GM19043 (cell line): Measurements from ENCODE around the gene CDH4.

ENCODE experiments used
- ATAC-seq: cut with Tn5 transposase; IDR thresholded peaks from one replicate; pipeline ENCODE4 v1.9.1; 2021; ENCODE audit warnings: low read depth; ENCODE audit not compliant: unreplicated experiment

CDH4 gene

GRCh38 chr20:61522498-61523090 is 270.5 kb downstream of the CDH4 start:
- no peak for ATAC-seq

- no peak for ATAC-seq
These were observed 271.1 kb downstream of the CDH4 start for GRCh38 chr20:61523145-61523544.

GRCh38 chr20:61524951-61525666 is 273.0 kb downstream of the CDH4 start:
- no peak for ATAC-seq

DNA sequence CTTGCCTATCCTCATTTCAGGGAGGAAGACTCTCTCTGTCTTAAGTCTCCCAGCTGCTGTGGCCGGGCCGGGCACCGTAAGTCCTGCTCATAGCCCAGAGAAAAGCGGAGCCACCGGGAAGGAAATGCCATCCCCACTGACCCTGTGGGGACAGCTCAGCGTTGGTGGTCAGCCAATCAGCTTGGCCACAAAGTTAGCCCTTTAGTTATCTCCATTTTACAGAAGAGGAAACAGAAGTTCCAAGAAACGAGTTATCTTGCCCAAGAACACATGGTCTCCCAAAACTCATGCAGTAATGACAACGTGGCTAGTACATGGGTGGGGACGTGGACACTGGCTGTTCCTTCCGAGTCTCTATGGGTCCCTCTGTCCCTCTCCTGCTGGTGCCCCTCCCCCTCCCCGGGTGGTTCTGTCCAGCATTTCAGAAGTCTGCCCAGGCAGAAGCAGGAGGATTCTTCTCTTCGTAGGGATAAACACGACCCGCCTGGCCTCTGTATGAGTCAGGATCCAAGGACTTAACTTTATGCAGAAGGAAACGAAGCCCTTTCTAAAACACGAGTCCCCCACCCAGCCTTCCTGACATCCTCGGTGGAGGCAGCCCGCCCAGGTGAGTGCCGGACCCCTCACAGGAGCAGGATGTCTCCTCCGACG is 273.8 kb downstream of the CDH4 start:
- no peak for ATAC-seq

- ATAC-seq = no peak
These were observed 274.8 kb downstream of the CDH4 start for GRCh38 chr20:61526907-61527306.

- no peak for ATAC-seq
These were observed 275.6 kb downstream of the CDH4 start for GRCh38 chr20:61527626-61528025.

GRCh38 chr20:61528591-61528990 is 276.5 kb downstream of the CDH4 start:
- no peak for ATAC-seq

- ATAC-seq = no peak
These were observed 277.3 kb downstream of the CDH4 start for GRCh38 chr20:61529354-61529753.

DNA sequence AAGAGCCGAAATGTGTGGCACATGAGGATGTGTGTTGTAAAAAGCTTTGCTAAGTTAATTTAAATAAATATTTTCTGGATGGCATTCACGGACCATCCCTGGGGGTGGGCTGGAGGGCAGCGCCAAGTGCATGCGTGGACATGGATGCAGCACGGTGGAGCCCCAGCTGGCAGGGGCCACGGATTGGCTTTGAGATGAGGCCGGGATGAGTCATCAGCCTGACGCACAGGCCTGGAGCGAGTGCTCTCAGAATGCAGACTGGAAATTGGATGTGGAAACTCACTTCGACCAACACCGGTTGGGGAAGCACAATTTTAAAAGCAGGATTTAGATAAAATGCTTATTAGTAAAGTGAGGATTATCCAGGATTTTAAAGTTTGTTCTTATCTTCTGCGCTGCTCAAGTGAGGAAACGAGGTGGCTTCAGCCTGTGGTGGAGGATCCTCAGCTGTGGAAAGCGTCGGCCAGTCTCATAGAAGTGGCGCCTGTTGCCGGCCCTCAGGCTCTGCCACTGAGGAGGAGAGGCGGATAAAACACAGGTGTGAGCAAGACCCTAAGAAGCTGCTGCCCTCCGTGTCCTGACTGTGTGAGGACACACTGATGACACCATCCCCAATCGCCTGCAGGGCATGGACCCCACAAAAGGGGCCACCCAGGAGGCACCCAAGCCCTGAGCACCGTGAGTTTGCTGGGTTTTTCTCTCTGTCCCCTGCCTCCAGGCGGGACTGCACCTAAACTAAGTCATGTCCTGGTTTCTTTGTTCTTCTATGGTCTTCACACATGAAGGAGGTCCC is 279.7 kb downstream of the CDH4 start:
- ATAC-seq = no peak

- no peak for ATAC-seq
These were observed 280.7 kb downstream of the CDH4 start for GRCh38 chr20:61532736-61533135.

DNA sequence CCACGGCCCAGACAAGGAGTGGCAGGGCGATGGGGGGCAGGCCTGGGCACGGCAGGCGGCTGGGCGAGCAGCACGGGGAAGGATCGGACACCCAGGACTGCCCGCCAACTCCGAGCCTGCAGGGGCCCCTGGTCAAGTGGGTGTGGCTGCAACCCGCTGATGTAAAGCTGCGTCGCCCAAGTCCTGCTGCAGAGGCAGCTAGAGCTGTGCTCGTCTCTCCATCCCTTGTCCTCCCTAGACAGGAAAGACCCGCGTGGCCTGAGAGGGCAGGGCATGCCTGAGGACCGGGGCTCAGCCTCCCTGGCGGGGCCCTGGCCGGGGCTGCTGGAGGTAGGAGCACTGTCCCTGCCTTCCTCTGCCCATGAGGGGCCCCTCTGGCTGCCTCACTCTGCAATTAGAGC is 281.2 kb downstream of the CDH4 start:
- no peak for ATAC-seq

DNA sequence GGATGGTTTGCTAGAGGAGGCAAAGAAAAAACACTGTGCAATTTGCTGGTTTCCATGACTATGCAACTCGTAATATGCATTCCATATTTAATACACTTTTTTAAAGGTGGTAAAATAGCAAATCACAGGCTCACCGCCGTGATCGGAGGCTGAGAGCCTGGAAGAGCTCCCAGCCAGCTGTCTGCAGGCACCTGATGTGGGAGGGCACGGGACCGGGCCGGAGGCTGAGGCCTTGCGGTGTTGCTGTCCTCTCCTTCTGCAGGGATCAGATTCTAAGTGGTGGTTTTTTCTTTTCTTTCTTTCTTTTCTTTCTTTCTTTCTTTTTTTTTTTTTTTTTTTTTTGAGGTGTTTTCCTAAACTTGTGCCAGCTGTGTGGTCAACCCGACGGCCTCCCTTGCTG is 282.3 kb downstream of the CDH4 start:
- ATAC-seq = no peak

DNA sequence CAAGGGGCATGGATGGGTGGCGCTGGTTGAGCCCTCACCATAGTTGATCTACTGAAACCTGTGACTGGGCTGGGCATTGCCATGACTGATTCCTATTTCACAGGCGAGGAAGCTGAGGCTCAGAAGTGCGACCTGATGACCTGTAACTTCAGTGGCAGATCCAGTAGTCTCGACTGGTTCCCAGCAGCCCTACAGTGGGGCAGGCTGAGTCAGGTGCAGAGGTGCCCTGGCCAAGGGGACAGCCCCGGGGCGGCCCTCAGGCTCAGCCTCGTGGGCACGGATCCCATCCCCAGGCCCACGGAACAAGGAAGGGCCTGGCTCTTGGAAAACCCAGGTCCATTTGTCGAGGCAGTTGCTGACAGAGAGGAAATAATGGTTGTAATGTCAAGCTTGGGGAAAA is 283.0 kb downstream of the CDH4 start:
- ATAC-seq = no peak

GRCh38 chr20:61535536-61535935 is 283.5 kb downstream of the CDH4 start:
- no peak for ATAC-seq

GRCh38 chr20:61535956-61536355 is 283.9 kb downstream of the CDH4 start:
- ATAC-seq = no peak

- ATAC-seq = no peak
These were observed 284.6 kb downstream of the CDH4 start for GRCh38 chr20:61536671-61537070.

- no peak for ATAC-seq
These were observed 285.4 kb downstream of the CDH4 start for GRCh38 chr20:61537239-61538182.

- no peak for ATAC-seq
These were observed 286.3 kb downstream of the CDH4 start for GRCh38 chr20:61538183-61538942.

DNA sequence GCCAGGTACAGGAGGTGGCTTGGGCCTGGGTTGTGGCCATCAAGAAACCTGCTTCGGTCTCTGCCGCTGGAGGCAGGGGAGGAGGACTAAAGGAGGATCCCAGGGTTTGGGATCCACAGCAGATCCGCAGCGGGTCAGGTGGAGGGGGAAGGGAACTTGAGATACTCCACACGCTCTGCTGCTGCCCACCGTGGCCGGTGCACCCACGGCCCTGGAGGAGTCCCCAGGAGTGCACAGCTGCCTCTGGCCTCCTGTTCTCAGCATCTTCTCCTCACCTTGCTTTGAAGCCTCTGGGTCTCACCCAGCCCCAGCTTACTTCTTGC is 286.8 kb downstream of the CDH4 start:
- no peak for ATAC-seq
